Measurements from ENCODE around the gene GOLGA2.
"Not testable (repeated sequence)": the region's sequence is repeated elsewhere in the genome, so short reads cannot be mapped to it uniquely, and the experiment has no call there.

The GOLGA2 gene

DNA sequence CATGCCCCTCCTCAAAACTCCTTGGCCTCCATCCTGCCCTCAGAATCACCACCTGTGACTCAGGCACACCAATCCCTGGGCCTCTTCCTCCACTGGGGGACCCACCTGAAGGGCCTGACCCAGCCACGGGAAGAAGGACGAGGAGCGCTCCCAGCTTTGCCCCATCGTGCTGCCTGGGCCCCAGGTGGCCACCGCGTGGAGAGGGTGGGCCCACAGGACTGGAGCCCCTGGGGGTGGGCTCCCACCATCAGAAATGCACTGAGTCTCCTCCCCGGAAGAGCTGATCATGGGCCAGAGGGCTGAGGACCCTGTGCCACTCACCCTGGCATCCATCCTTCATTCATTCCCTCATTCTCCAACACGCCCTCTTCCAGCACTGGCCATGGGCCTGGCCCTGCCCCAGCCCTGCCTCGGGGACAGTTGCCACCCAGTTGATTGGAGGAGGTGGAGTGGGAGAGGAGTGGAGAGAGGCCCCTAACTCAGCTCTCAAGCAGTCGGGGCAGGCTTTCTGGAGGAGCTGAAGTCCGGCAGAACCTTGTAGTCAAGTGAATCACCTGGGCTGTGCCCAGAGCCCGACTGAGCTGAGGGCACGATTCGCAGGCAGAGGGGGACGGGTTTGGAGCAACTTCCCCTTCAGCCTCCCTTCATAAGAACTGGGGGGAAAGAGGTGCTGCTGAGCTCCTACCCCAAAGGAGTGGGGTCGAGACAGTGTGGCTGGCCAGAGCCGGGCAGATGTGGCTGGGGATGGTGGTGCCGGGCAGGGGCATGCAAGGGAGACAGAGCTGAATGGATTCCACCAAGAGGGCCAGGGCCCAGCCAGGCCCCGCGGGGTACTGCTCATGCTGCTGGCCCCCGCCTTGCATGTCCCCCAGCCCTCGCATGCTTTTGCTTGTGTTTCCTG, 43.0 kb downstream of the GOLGA2 start:
- Histone ChIP-seq H3K27ac (ENCODE audit: low read length) (no peak overlapping the region), H3K4me3 (ENCODE audit: low read length in 2 of 2) (no peak overlapping the region), H3K9ac (ENCODE audit: low read length in 2 of 2) (no peak overlapping the region), H3K9me3 (ENCODE audit: control insufficient read depth in 2 of 2, low read length in 2 of 2) (no peaks in the 10 kb centered on the region), H3K27me3 (ENCODE audit: control insufficient read depth in 1 of 2, insufficient read depth in 2 of 2, low read length in 2 of 2) (no peaks in the 10 kb centered on the region), H3K4me1 (ENCODE audit: control insufficient read depth, insufficient read depth, low read length) (no peaks in the 10 kb centered on the region), H3K36me3 (ENCODE audit: control insufficient read depth in 2 of 2, insufficient read depth in 2 of 2, low read length in 2 of 2) (no peaks in the 10 kb centered on the region)

DNA sequence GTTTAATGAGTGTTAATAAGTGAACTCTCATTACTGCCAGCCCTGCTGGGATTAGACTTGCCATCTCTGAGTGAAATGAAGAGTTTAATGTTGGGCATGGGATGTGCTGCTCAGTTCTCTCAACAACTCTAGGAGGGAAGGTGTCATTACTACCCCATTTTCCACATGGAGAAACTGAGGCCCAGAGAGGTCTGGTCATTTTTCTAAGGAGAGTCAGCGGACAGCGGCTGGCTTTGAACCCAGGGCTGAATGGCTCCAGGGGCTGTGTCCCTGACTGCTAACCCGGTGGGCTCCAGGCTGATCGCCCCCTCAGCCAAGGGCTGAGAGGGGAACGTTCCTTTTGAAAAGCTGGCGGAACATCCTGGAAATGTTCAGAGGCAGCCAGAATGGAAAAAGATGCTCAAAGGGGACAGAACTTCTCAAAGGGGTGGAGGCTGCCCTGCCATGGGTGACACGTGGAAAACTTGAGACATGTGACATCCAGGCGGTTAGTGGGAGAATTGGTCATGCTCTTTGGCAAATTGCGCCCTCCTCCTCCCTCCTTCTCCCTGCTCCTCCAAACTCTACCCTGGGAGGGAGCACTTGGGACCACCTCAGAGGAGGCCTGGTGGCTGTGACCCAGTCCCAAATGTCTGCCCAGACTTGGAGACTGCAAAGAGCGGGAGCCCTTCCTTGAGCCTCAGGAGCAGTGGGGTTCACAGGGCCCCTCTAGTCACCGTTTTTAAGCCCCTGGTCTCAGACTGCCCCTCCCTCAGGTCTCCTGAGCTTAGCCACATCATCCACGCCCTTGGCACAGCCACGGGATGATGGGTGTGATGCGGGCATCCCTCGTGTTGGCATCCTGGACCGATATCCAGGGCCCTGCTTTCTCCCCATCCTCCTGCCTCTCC, 43.9 kb downstream of the GOLGA2 start:
- H3K9ac ChIP-seq (ENCODE audit: low read length in 2 of 2), result no peak overlapping the region
- H3K36me3 ChIP-seq (ENCODE audit: control insufficient read depth in 2 of 2, insufficient read depth in 2 of 2, low read length in 2 of 2), result no peaks in the 10 kb centered on the region
- H3K27me3 ChIP-seq (ENCODE audit: control insufficient read depth in 1 of 2, insufficient read depth in 2 of 2, low read length in 2 of 2), result no peaks in the 10 kb centered on the region
- H3K9me3 ChIP-seq (ENCODE audit: control insufficient read depth in 2 of 2, low read length in 2 of 2), result no peaks in the 10 kb centered on the region
- H3K4me3 ChIP-seq (ENCODE audit: low read length in 2 of 2), result no peak overlapping the region
- H3K4me1 ChIP-seq (ENCODE audit: control insufficient read depth, insufficient read depth, low read length), result no peaks in the 10 kb centered on the region
- H3K27ac ChIP-seq (ENCODE audit: low read length), result no peak overlapping the region

DNA sequence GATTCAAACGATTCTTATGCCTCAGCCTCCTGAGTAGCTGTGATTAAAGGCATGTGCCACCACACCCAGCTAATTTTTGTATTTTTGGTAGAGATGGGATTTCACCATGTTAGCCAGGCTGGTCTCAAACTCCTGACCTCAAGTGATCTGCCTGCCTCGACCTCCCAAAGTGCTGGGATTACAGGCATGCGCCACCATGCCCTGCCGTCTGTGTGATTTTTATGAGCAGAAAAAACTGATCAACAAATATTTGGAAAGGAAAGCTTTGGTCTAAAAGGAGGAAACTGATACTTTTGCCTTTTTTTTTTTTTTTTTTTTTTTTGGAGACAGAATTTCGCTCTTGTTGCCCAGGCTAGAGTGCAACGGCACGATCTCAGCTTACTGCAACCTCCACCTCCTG, 44.9 kb downstream of the GOLGA2 start:
- H3K27ac ChIP-seq (ENCODE audit: low read length); H3K4me1 ChIP-seq (ENCODE audit: control insufficient read depth, insufficient read depth, low read length); H3K9ac ChIP-seq (ENCODE audit: low read length in 2 of 2); H3K4me3 ChIP-seq (ENCODE audit: low read length in 2 of 2); H3K9me3 ChIP-seq (ENCODE audit: control insufficient read depth in 2 of 2, low read length in 2 of 2); H3K27me3 ChIP-seq (ENCODE audit: control insufficient read depth in 1 of 2, insufficient read depth in 2 of 2, low read length in 2 of 2); H3K36me3 ChIP-seq (ENCODE audit: control insufficient read depth in 2 of 2, insufficient read depth in 2 of 2, low read length in 2 of 2): not testable (repeated sequence)

DNA sequence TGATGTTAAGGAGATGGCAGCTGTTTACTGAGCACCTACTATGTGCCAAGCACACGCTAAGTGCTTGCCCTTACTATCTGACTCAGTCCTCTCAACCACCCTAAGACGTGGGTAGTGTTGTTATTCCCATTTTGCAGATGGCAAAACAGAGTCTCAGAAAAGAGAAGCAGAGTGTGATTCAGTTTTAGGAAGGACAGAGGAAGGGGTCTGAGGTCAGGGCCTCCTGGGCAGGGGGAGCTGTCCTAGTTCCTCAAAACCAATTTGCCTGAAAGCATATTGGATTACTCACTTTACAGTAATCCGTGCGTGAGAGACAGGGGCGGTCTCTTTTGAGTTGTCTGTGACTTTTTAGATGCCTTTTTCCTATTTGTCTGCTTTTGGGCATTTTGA, 49.4 kb downstream of the GOLGA2 start:
- no peak overlapping the region for H3K4me3 ChIP-seq (ENCODE audit: low read length in 2 of 2)
- H3K27me3 ChIP-seq (ENCODE audit: control insufficient read depth in 1 of 2, insufficient read depth in 2 of 2, low read length in 2 of 2), result no peaks in the 10 kb centered on the region
- H3K36me3 ChIP-seq (ENCODE audit: control insufficient read depth in 2 of 2, insufficient read depth in 2 of 2, low read length in 2 of 2), result no peaks in the 10 kb centered on the region
- no peaks in the 10 kb centered on the region for H3K9me3 ChIP-seq (ENCODE audit: control insufficient read depth in 2 of 2, low read length in 2 of 2)
- H3K9ac ChIP-seq (ENCODE audit: low read length in 2 of 2), result no peak overlapping the region
- H3K27ac ChIP-seq (ENCODE audit: low read length), result no peak overlapping the region
- no peaks in the 10 kb centered on the region for H3K4me1 ChIP-seq (ENCODE audit: control insufficient read depth, insufficient read depth, low read length)

DNA sequence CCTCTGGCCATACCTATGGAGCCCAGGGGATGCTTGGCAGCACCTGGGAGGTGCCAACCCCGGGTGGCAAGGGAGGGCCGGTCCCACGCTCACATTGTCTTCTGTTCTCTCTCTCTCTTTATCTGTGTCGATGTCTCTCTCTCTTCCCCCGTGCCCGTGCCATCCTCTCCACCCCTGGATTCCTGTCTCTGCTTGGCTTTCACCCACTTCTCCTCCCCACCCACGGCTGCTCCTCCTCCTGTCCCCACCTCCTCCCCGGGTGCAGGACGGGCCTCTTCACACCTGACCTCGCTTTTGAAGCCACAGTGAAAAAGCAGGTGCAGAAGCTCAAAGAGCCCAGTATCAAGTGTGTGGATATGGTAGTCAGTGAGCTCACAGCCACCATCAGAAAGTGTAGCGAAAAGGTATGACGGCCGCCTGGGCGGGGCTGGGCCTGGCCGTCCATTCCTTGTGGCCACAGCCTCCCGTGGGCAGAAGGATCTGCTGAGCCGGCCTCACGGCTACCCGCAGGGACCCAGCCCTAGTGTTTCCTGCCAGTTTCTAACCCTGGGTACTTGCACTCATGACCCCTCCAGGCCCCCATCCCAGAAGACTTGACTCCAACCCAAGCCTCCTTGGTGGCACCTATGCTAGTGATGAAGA, 49.9 kb downstream of the GOLGA2 start:
- Histone ChIP-seq H3K9ac (ENCODE audit: low read length in 2 of 2) (no peak overlapping the region), H3K36me3 (ENCODE audit: control insufficient read depth in 2 of 2, insufficient read depth in 2 of 2, low read length in 2 of 2) (no peaks in the 10 kb centered on the region), H3K27me3 (ENCODE audit: control insufficient read depth in 1 of 2, insufficient read depth in 2 of 2, low read length in 2 of 2) (no peaks in the 10 kb centered on the region)

DNA sequence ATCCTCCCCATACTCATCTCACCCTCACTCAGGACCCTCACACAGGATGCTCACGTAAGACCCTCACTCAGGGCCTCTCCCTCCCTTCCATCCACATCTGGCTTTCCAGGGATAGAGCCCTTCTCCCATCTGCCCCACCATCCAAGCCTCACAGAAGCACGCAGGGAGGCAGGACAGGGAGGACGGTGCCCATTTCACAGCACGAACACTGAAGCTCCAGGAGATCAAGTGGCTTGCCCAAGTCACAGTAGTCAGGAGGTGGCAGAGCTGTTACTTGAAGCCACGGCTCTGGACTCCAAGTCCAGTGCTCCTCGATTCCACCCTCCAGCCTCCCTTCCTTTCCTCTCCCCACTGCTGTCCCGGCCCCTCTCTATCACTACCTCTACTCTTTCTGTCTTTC, 50.9 kb downstream of the GOLGA2 start:
- Histone ChIP-seq H3K4me3 (ENCODE audit: low read length in 2 of 2) (no peak overlapping the region), H3K9ac (ENCODE audit: low read length in 2 of 2) (no peak overlapping the region), H3K36me3 (ENCODE audit: control insufficient read depth in 2 of 2, insufficient read depth in 2 of 2, low read length in 2 of 2) (no peaks in the 10 kb centered on the region), H3K9me3 (ENCODE audit: control insufficient read depth in 2 of 2, low read length in 2 of 2) (no peaks in the 10 kb centered on the region), H3K4me1 (ENCODE audit: control insufficient read depth, insufficient read depth, low read length) (no peaks in the 10 kb centered on the region), H3K27me3 (ENCODE audit: control insufficient read depth in 1 of 2, insufficient read depth in 2 of 2, low read length in 2 of 2) (no peaks in the 10 kb centered on the region), H3K27ac (ENCODE audit: low read length) (no peak overlapping the region)

More for the DNA sequence above, 49.9 kb downstream of the GOLGA2 start:
- Histone ChIP-seq H3K9me3 (ENCODE audit: control insufficient read depth in 2 of 2, low read length in 2 of 2) (no peaks in the 10 kb centered on the region), H3K27ac (ENCODE audit: low read length) (no peak overlapping the region), H3K4me3 (ENCODE audit: low read length in 2 of 2) (no peak overlapping the region), H3K4me1 (ENCODE audit: control insufficient read depth, insufficient read depth, low read length) (no peaks in the 10 kb centered on the region)

DNA sequence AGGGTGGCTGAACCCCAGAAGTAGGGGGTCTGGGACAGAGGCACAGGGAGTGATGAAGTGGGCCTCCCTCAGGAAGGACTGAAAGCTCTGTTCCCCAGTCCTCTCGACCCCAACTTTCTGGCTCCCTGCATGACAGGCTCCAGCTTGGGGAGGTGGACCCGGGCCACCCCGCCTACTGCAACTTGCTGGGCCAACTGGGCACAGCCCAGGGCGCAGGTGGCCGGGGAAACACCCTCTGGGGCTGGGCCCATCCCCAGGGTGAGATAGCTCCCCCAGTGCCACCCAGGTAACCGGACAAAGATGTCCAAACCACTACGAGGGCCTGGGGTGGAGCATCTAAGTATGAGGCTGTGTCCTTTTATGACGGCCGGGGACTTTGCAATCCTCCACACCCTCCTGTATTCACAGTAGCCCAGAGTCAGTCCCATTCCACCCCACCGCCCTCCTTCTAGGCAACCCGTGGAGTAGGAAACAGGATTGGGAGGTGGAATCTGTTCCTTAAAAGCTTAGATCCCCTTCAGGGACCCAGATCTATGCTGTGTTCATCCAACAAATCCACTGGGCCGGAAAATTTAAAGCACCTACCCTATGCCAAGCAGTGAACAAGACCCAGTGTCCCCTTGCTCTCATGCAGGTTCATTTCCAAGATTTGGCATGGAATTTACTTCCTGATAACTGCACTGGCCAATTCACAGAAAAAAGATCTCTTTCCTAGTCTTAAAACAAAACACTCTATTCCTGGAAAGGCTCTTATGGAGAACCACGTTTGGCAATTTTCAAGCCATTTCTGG, 52.7 kb downstream of the GOLGA2 start:
- H3K4me3 ChIP-seq (ENCODE audit: low read length in 2 of 2), result no peak overlapping the region
- no peaks in the 10 kb centered on the region for H3K27me3 ChIP-seq (ENCODE audit: control insufficient read depth in 1 of 2, insufficient read depth in 2 of 2, low read length in 2 of 2)
- H3K4me1 ChIP-seq (ENCODE audit: control insufficient read depth, insufficient read depth, low read length), result peaks cover 12% of the 10 kb centered on the region
- no peaks in the 10 kb centered on the region for H3K36me3 ChIP-seq (ENCODE audit: control insufficient read depth in 2 of 2, insufficient read depth in 2 of 2, low read length in 2 of 2)
- no peak overlapping the region for H3K9ac ChIP-seq (ENCODE audit: low read length in 2 of 2)
- H3K9me3 ChIP-seq (ENCODE audit: control insufficient read depth in 2 of 2, low read length in 2 of 2), result no peaks in the 10 kb centered on the region
- H3K27ac ChIP-seq (ENCODE audit: low read length), result no peak overlapping the region

DNA sequence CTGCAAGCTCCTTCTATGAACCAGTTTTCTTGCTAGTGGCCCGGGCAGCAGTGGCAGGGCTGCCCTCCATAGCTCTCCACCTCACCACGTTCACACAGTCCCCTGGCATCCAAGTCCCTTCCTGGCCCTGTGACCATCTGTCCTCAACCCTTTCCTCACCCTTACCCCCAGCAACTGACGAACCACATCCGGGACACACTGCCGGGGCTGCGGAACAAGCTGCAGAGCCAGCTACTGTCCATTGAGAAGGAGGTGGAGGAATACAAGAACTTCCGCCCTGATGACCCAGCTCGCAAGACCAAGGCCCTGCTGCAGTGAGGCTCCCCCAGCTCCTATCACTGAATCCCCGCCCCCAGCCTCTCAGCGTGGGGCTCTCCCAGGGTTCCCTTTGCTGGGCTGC, 53.8 kb downstream of the GOLGA2 start:
- H3K27me3 ChIP-seq (ENCODE audit: control insufficient read depth in 1 of 2, insufficient read depth in 2 of 2, low read length in 2 of 2), result no peaks in the 10 kb centered on the region
- no peak overlapping the region for H3K9ac ChIP-seq (ENCODE audit: low read length in 2 of 2)
- no peaks in the 10 kb centered on the region for H3K36me3 ChIP-seq (ENCODE audit: control insufficient read depth in 2 of 2, insufficient read depth in 2 of 2, low read length in 2 of 2)
- no peak overlapping the region for H3K4me3 ChIP-seq (ENCODE audit: low read length in 2 of 2)
- peaks cover 12% of the 10 kb centered on the region for H3K4me1 ChIP-seq (ENCODE audit: control insufficient read depth, insufficient read depth, low read length)
- H3K9me3 ChIP-seq (ENCODE audit: control insufficient read depth in 2 of 2, low read length in 2 of 2), result no peaks in the 10 kb centered on the region
- no peak overlapping the region for H3K27ac ChIP-seq (ENCODE audit: low read length)

- Histone ChIP-seq H3K27me3 (ENCODE audit: control insufficient read depth in 1 of 2, insufficient read depth in 2 of 2, low read length in 2 of 2) (no peaks in the 10 kb centered on the region), H3K4me1 (ENCODE audit: control insufficient read depth, insufficient read depth, low read length) (peaks cover 23% of the 10 kb centered on the region), H3K4me3 (ENCODE audit: low read length in 2 of 2) (no peak overlapping the region), H3K27ac (ENCODE audit: low read length) (no peak overlapping the region), H3K9ac (ENCODE audit: low read length in 2 of 2) (no peak overlapping the region), H3K36me3 (ENCODE audit: control insufficient read depth in 2 of 2, insufficient read depth in 2 of 2, low read length in 2 of 2) (no peaks in the 10 kb centered on the region), H3K9me3 (ENCODE audit: control insufficient read depth in 2 of 2, low read length in 2 of 2) (no peaks in the 10 kb centered on the region)
Observed at GRCh38 chr9:128219831-128220230, 56.0 kb downstream of the GOLGA2 start.

Data from stomach smooth muscle (tissue), 2 donors.